ENCODE data around the gene EPB41L4B. TPM values are rescaled to one million over a fixed set of nuclear protein-coding genes. Genes with fewer than 3 reads are reported as not detected.

Gene EPB41L4B
- total RNA-seq, 2 experiments from 2014 or later, result 0.32 to 0.44 TPM

- POLR2A ChIA-PET, result no interaction called here
These were observed 70.5 kb downstream of the EPB41L4B start for GRCh38 chr9:109250311-109250741.

GRCh38 chr9:109249615-109250014, 71.2 kb downstream of the EPB41L4B start:
- ChIA-PET CTCF (no interaction called here), POLR2A (no interaction called here)

More at GRCh38 chr9:109250311-109250741, 70.5 kb downstream of the EPB41L4B start:
- CTCF ChIA-PET, result no interaction called here

- POLR2A ChIA-PET, result no interaction called here
- CTCF ChIA-PET, result no interaction called here
These were observed 72.7 kb downstream of the EPB41L4B start for GRCh38 chr9:109248133-109248581.

- POLR2A ChIA-PET, result no interaction called here
- CTCF ChIA-PET, result interaction anchor here (0.7 to 1.4 kb wide), 3 partner anchors 18 to 451 kb away, joined by 3 to 4 read pairs (median 3); no protein-coding TSS in a partner anchor
These were observed 73.6 kb downstream of the EPB41L4B start for GRCh38 chr9:109247228-109247627.

- ChIA-PET POLR2A (no interaction called here), CTCF (interaction anchor here (0.7 to 1.4 kb wide), 2 partner anchors 19 to 75 kb away, joined by 3 to 4 read pairs; no protein-coding TSS in a partner anchor)
These were observed 74.3 kb downstream of the EPB41L4B start for GRCh38 chr9:109246533-109246932.

GRCh38 chr9:109245310-109245897, 75.5 kb downstream of the EPB41L4B start:
- CTCF ChIA-PET, result interaction anchor here (1.2 kb wide), 1 partner anchor 171 kb away, joined by 5 read pairs; no protein-coding TSS in a partner anchor
- POLR2A ChIA-PET, result no interaction called here

- ChIA-PET CTCF (interaction anchor here (0.7 to 1.2 kb wide), 4 partner anchors 8 to 288 kb away, joined by 3 to 5 read pairs (median 3); no protein-coding TSS in a partner anchor), POLR2A (no interaction called here)
These were observed 76.4 kb downstream of the EPB41L4B start for GRCh38 chr9:109244179-109245132.

GRCh38 chr9:109242741-109243140, 78.1 kb downstream of the EPB41L4B start:
- POLR2A ChIA-PET, result no interaction called here
- CTCF ChIA-PET, result interaction anchor here (0.6 to 0.7 kb wide), 3 partner anchors 9 to 258 kb away, joined by 3 to 4 read pairs (median 4); no protein-coding TSS in a partner anchor

GRCh38 chr9:109242014-109242413, 78.8 kb downstream of the EPB41L4B start:
- ChIA-PET CTCF (no interaction called here), POLR2A (no interaction called here)

GRCh38 chr9:109241207-109241606, 79.7 kb downstream of the EPB41L4B start:
- ChIA-PET CTCF (no interaction called here), POLR2A (no interaction called here)

GRCh38 chr9:109239240-109239639, 81.6 kb downstream of the EPB41L4B start:
- CTCF ChIA-PET, result no interaction called here
- POLR2A ChIA-PET, result no interaction called here

GRCh38 chr9:109238655-109239054, 82.2 kb downstream of the EPB41L4B start:
- ChIA-PET CTCF (no interaction called here), POLR2A (no interaction called here)

- ChIA-PET CTCF (no interaction called here), POLR2A (no interaction called here)
These were observed 82.7 kb downstream of the EPB41L4B start for GRCh38 chr9:109238125-109238524.

GRCh38 chr9:109232449-109233237, 88.2 kb downstream of the EPB41L4B start:
- POLR2A ChIA-PET, result no interaction called here
- CTCF ChIA-PET, result no interaction called here

- ChIA-PET CTCF (interaction anchor here (0.7 kb wide), 1 partner anchor 201 kb away, joined by 3 read pairs; no protein-coding TSS in a partner anchor), POLR2A (no interaction called here)
These were observed 89.3 kb downstream of the EPB41L4B start for GRCh38 chr9:109231593-109231992.

- POLR2A ChIA-PET, result no interaction called here
- CTCF ChIA-PET, result no interaction called here
These were observed 90.6 kb downstream of the EPB41L4B start for GRCh38 chr9:109230277-109230676.

- ChIA-PET POLR2A (no interaction called here), CTCF (no interaction called here)
These were observed 91.2 kb downstream of the EPB41L4B start for GRCh38 chr9:109229682-109230081.

- ChIA-PET CTCF (no interaction called here), POLR2A (no interaction called here)
These were observed 92.7 kb downstream of the EPB41L4B start for GRCh38 chr9:109228093-109228642.

GRCh38 chr9:109225629-109226028, 95.2 kb downstream of the EPB41L4B start:
- ChIA-PET CTCF (no interaction called here), POLR2A (no interaction called here)

GRCh38 chr9:109224751-109225150, 96.1 kb downstream of the EPB41L4B start:
- ChIA-PET CTCF (no interaction called here), POLR2A (no interaction called here)

All from activated CD8-positive, alpha-beta memory T cell treated with anti-CD3 and anti-CD28 coated beads for 36 hours (primary cell).